Lower lobe of right lung (tissue), 2 donors: ENCODE measurements around the gene CD244. TPM values are rescaled to one million over a fixed set of nuclear protein-coding genes. Genes with fewer than 3 reads are reported as not detected.

Experiments used
- ATAC-seq, 2 donors: fragments of 200-7000 bp; cut with Tn5 transposase; one replicate each; pipeline ENCODE4 v1.9.1; 2020 to 2022; ENCODE audit warnings: mild to moderate bottlenecking in 2 of 2, moderate library complexity in 2 of 2
- DNase-seq: peaks from one replicate; pipeline ENCODE4 v3.0.0-alpha.2; 2020
- H3K27ac ChIP-seq: fragments of 200-600 bp; one replicate; pipeline ENCODE4 v1.8.0; 2022
- H3K27me3 ChIP-seq: fragments of 200-600 bp; one replicate; pipeline ENCODE4 v1.8.0; 2022; ENCODE audit warnings: low read depth
- H3K36me3 ChIP-seq: fragments of 200-600 bp; one replicate; pipeline ENCODE4 v1.8.0; 2022; ENCODE audit warnings: mild to moderate bottlenecking
- H3K4me1 ChIP-seq: fragments of 200-600 bp; one replicate; pipeline ENCODE4 v1.8.0; 2022
- H3K4me3 ChIP-seq: fragments of 200-600 bp; one replicate; pipeline ENCODE4 v1.8.0; 2022; ENCODE audit warnings: mild to moderate bottlenecking
- H3K9me3 ChIP-seq: fragments of 200-600 bp; one replicate; pipeline ENCODE4 v1.8.0; 2022
- CTCF ChIP-seq: fragments of 200-600 bp; IDR thresholded peaks from one replicate; pipeline ENCODE4 v1.8.0; 2022; ENCODE audit warnings: antibody characterized with exemption, mild to moderate bottlenecking
- intact Hi-C: fragments of 100-400 bp; cut with DNase I; formaldehyde crosslinking; loops from one replicate; pipeline ENCODE4 v1.11.0; 2022
- total RNA-seq: library from RNA; stranded (reverse); fragmentation: NEBNext Ultra II Directional; extraction: Animal tissue kit (Norgen Biotek cat#: 25700); gene quantifications from one replicate; pipeline ENCODE4 v1.2.1, GENCODE V29; 2021
- donor health status: DM: no; HTN: yes; CAD: no; lungs with severe emphysema.

CD244 gene
- total RNA-seq, 1 donor from 2014 or later = 4.5 TPM

GRCh38 chr1:160826546-160826945 is 36.1 kb downstream of the CD244 start:
- Histone ChIP-seq H3K9me3 (no peaks in the 10 kb centered on the region), H3K36me3 (no peaks in the 10 kb centered on the region), H3K27ac (no peak overlapping the region), H3K4me1 (no peaks in the 10 kb centered on the region), H3K4me3 (no peak overlapping the region), H3K27me3 (no peaks in the 10 kb centered on the region)
- TF ChIP-seq CTCF = no peak
- DNase-seq = no peak
- intact Hi-C loops = no loop called here
- peak; percentile 44 to 63 for ATAC-seq

GRCh38 chr1:160823296-160823695 is 39.4 kb downstream of the CD244 start:
- DNase-seq (no peak), ATAC-seq (no peak)
- H3K27me3 ChIP-seq = no peaks in the 10 kb centered on the region
- no peaks in the 10 kb centered on the region for H3K4me1 ChIP-seq
- no peak overlapping the region for H3K4me3 ChIP-seq
- intact Hi-C loops = no loop called here
- no peaks in the 10 kb centered on the region for H3K9me3 ChIP-seq
- no peak overlapping the region for H3K27ac ChIP-seq
- no peak for TF ChIP-seq CTCF
- H3K36me3 ChIP-seq = no peaks in the 10 kb centered on the region

- ATAC-seq (no peak), DNase-seq (no peak)
- no peak for TF ChIP-seq CTCF
- intact Hi-C loops = no loop called here
- Histone ChIP-seq H3K27me3 (no peaks in the 10 kb centered on the region), H3K4me1 (no peaks in the 10 kb centered on the region), H3K4me3 (no peak overlapping the region), H3K9me3 (no peaks in the 10 kb centered on the region), H3K36me3 (no peaks in the 10 kb centered on the region), H3K27ac (no peak overlapping the region)
Observed at GRCh38 chr1:160821627-160822026, 41.1 kb downstream of the CD244 start.

- no peaks in the 10 kb centered on the region for H3K4me1 ChIP-seq
- no peaks in the 10 kb centered on the region for H3K36me3 ChIP-seq
- ATAC-seq (no peak), DNase-seq (no peak)
- H3K9me3 ChIP-seq = no peaks in the 10 kb centered on the region
- no peak for TF ChIP-seq CTCF
- intact Hi-C loops = no loop called here
- H3K27ac ChIP-seq = no peak overlapping the region
- H3K27me3 ChIP-seq = no peaks in the 10 kb centered on the region
- no peak overlapping the region for H3K4me3 ChIP-seq
Observed at GRCh38 chr1:160819186-160819585, 43.5 kb downstream of the CD244 start.

- Histone ChIP-seq H3K4me3 (no peak overlapping the region), H3K27me3 (no peaks in the 10 kb centered on the region), H3K9me3 (no peaks in the 10 kb centered on the region), H3K27ac (no peak overlapping the region), H3K36me3 (no peaks in the 10 kb centered on the region), H3K4me1 (no peaks in the 10 kb centered on the region)
- intact Hi-C loops = no loop called here
- ATAC-seq (no peak), DNase-seq (no peak)
- TF ChIP-seq CTCF = no peak
Observed at GRCh38 chr1:160818207-160818937, 44.3 kb downstream of the CD244 start.
